OCI-M1 (cell line): ENCODE data around the gene CDC42BPB.
A peak's percentile ranks its signal among the peaks of the same experiment; 100 is the strongest.

ENCODE experiments used
- DNase-seq: peaks from one replicate; lab custom pipeline; 2025; lab: John Stamatoyannopoulos, UW

Gene CDC42BPB

GRCh38 chr14:103094406-103095209 is 37.3 kb upstream of the CDC42BPB start, which contains the start of gene EXOC3L4:
Gene EXOC3L4, plus strand, starts transcription at chr14:103094725. Its CDS starts 5,495 bp downstream, at chr14:103100220.
- peak; percentile 12 for DNase-seq

- DNase-seq: no peak
Observed at GRCh38 chr14:103093856-103094405, 36.6 kb upstream of the CDC42BPB start.

- no peak for DNase-seq
Observed at GRCh38 chr14:103091883-103092222, 34.5 kb upstream of the CDC42BPB start.

- DNase-seq: peak; percentile 65
Observed at GRCh38 chr14:103091041-103091882, 33.9 kb upstream of the CDC42BPB start.

GRCh38 chr14:103090481-103091020 is 33.2 kb upstream of the CDC42BPB start:
- DNase-seq: no peak

- no peak for DNase-seq
Observed at GRCh38 chr14:103089386-103090335, 32.3 kb upstream of the CDC42BPB start.

- no peak for DNase-seq
Observed at GRCh38 chr14:103088921-103089320, 31.6 kb upstream of the CDC42BPB start.

GRCh38 chr14:103087343-103087835 is 30.0 kb upstream of the CDC42BPB start:
- DNase-seq: no peak

- DNase-seq: no peak
Observed at GRCh38 chr14:103086771-103087342, 29.5 kb upstream of the CDC42BPB start.

- no peak for DNase-seq
Observed at GRCh38 chr14:103085106-103086091, 28.1 kb upstream of the CDC42BPB start.

- no peak for DNase-seq
Observed at GRCh38 chr14:103084021-103084919, 26.9 kb upstream of the CDC42BPB start, which contains the start of gene LBHD2. Gene LBHD2, plus strand, starts transcription at chr14:103084210. Its CDS starts 1,803 bp downstream, at chr14:103086013.

- no peak for DNase-seq
Observed at GRCh38 chr14:103081951-103082350, 24.6 kb upstream of the CDC42BPB start.

GRCh38 chr14:103078860-103079587 is 21.7 kb upstream of the CDC42BPB start:
- DNase-seq: no peak

- peak; percentile 76 for DNase-seq
Observed at GRCh38 chr14:103078420-103078749, 21.0 kb upstream of the CDC42BPB start.

- DNase-seq: peak; percentile 25
Observed at GRCh38 chr14:103074729-103075367, 17.5 kb upstream of the CDC42BPB start.

- no peak for DNase-seq
Observed at GRCh38 chr14:103073876-103074728, 16.8 kb upstream of the CDC42BPB start.
